ENCODE measurements around the gene MMUT. TPM values are rescaled to one million over a fixed set of nuclear protein-coding genes. Genes with fewer than 3 reads are reported as not detected.
"Not testable (repeated sequence)": the region's sequence is repeated elsewhere in the genome, so short reads cannot be mapped to it uniquely, and the experiment has no call there.

MMUT gene
- 10 to 100 TPM; 13.2 to 14.6 TPM for total RNA-seq

DNA sequence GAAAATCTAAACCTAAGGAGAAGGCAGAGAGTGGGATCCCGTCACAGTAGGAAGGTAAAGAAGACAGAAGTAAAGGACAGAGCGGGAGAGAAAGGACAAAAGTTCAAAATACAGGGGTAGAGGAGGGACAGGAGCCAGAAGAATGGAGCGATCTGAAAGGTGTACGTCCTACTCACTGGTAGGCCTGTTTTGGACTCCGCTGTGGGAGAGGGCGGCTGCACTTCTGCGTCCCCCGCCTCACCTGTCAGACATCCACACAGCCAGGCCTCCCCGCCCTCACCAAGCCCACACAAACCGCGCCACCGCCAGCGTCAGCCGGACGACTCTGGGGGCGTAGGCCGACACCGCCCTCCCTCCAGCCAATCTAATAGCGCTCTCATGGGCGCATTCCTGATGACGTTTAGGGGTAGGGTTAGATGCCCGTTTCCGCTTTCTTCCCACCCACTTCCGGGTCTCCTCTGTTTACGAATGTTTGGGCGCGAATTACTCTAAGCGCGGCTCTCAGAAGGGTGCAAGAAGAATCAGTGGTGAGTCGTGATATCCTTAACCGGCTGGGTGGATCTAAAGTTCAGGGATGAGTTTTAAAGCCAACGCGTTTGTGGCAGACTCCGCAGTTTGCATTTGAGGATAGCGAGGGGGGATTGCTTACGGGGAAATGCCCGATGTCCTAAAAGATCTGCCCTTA lies at the start of gene MMUT, which contains the start of gene CENPQ:
Gene MMUT, minus strand, starts transcription at position 327 of the 685 bp plus-strand sequence. CDS start 3,787 bp downstream, outside the sequence.
Gene CENPQ, plus strand, starts transcription at position 444 of the 685 bp plus-strand sequence. CDS start 6,807 bp downstream, outside the sequence.
- Mint-ChIP-seq H3K4me1 (peaks cover 28% of the 10 kb centered on the region), H3K27ac (peak within 1 kb of the TSS; percentile 98)
- POLR2A ChIA-PET, result no interaction called here

DNA sequence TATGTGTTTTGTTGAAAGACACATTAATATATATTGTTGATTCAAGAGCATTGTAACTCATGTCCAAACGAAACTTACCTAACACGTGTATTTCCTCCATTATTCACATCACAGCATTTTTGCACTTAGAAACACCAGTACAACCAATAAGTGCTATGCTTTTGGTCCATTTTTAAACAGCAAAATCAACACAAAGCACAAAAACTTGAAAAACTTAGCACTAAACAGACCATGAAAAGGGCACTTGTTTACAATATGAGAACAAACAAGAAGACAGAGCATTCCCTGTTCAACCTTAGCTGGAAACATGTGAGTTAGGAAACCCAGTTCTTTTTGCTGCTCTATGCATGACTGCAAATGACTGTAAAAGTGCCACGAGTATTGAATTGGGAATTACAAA lies 46.3 kb upstream of the MMUT start:
- no peak for DNase-seq
- Mint-ChIP-seq H3K9me3 (no peaks in the 10 kb centered on the region), H3K27me3 (peaks cover 10% of the 10 kb centered on the region), H3K4me3 (no peak overlapping the region), H3K27ac (no peak overlapping the region), H3K4me1 (no peaks in the 10 kb centered on the region), H3K36me3 (no peaks in the 10 kb centered on the region)
- POLR2A ChIA-PET, result no interaction called here
- no peak for ATAC-seq (ENCODE audit: low read depth)

More for the DNA sequence above, at the start of gene MMUT, which contains the start of gene CENPQ:
- Mint-ChIP-seq H3K4me3 (peak within 1 kb of the TSS; percentile 99), H3K36me3 (peaks cover 14% of the 10 kb centered on the region), H3K27me3 (no peaks in the 10 kb centered on the region), H3K9me3 (no peaks in the 10 kb centered on the region)
- DNase-seq (peak; percentile 93), ATAC-seq (ENCODE audit: low read depth) (peak; percentile 99)

DNA sequence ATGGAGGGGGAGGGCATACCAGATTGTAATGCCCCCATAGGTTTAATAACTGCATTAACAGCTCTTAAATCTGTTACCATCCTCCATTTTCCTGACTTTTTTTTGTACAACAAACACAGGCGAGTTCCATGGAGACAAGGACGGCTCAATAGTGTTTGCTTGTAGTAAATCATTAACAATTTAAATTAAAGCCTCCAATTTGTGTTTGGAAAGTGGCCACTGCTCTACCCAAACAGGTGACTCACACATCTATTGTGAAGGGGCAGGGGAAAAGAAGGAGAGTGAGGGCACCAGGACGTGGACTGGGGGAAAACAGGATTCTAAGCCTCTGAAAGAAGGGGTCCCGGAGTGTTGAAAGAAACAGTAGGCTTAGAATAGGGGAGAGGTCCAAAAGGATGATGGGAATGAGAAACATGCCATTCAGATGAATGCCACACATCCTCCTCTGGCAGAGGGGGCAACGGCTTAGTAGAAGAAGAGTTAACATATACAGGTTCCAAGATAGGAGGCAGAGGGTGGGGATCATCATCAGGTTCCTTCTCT lies 43.6 kb upstream of the MMUT start:
- POLR2A ChIA-PET, result no interaction called here
- no peaks in the 10 kb centered on the region for H3K4me1 Mint-ChIP-seq
- peaks cover 2% of the 10 kb centered on the region for H3K27me3 Mint-ChIP-seq
- no peaks in the 10 kb centered on the region for H3K9me3 Mint-ChIP-seq
- ATAC-seq (ENCODE audit: low read depth), result no peak
- no peak overlapping the region for H3K4me3 Mint-ChIP-seq
- H3K27ac Mint-ChIP-seq, result no peak overlapping the region
- DNase-seq, result no peak
- no peaks in the 10 kb centered on the region for H3K36me3 Mint-ChIP-seq

DNA sequence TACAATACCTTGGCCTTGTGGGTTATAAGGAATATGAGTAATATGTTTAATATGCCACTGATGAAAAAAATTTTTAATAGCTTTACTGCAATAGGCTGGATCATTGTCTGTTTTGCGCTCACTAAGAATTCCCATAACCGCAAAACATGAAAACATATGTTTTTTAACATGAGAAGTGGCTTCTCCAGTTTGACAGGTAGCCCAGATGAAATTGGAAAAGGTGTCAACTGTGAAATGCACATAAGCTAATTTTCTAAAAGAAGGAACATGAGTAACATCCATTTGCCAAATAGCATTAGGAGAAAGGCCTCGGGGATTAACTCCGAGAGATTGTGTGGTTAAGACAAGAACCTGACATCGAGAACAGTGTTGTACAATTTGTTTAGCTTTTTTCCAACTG lies 41.6 kb upstream of the MMUT start:
- POLR2A ChIA-PET, result no interaction called here
- peaks cover 4% of the 10 kb centered on the region for H3K27me3 Mint-ChIP-seq
- no peaks in the 10 kb centered on the region for H3K4me1 Mint-ChIP-seq
- no peak for ATAC-seq (ENCODE audit: low read depth)
- no peak overlapping the region for H3K27ac Mint-ChIP-seq
- H3K36me3 Mint-ChIP-seq, result no peaks in the 10 kb centered on the region
- DNase-seq, result no peak
- H3K4me3 Mint-ChIP-seq, result no peak overlapping the region
- H3K9me3 Mint-ChIP-seq, result no peaks in the 10 kb centered on the region

DNA sequence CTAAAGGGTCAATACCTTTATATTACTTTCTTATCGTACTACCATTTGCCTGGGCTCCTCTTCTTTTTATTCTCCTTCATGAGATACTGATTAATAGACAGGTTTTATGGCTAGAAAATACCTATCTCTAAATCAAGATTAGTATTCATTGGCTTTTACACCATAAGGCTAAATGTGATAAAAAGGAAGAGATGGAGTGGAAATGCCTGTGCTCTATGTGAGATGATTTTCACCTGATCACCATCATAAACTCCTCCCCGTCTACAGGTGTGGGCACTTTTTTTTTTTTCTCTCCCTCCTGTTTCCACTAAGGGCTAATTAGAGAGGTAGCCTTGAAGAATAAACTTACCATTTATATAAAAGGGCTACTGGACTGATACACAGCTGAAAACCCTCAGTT lies 36.6 kb upstream of the MMUT start, which contains the start of gene GLYATL3:
Gene GLYATL3, plus strand, starts transcription at position 301 of the 400 bp plus-strand sequence. CDS start 12,068 bp downstream, outside the sequence.
- Mint-ChIP-seq H3K4me3 (no peak within 1 kb of the TSS), H3K36me3 (peaks cover 3% of the 10 kb centered on the region), H3K4me1 (no peaks in the 10 kb centered on the region), H3K27me3 (peaks cover 6% of the 10 kb centered on the region), H3K9me3 (no peaks in the 10 kb centered on the region), H3K27ac (no peak within 1 kb of the TSS)
- ATAC-seq (ENCODE audit: low read depth) (no peak), DNase-seq (no peak)
- POLR2A ChIA-PET, result no interaction called here

DNA sequence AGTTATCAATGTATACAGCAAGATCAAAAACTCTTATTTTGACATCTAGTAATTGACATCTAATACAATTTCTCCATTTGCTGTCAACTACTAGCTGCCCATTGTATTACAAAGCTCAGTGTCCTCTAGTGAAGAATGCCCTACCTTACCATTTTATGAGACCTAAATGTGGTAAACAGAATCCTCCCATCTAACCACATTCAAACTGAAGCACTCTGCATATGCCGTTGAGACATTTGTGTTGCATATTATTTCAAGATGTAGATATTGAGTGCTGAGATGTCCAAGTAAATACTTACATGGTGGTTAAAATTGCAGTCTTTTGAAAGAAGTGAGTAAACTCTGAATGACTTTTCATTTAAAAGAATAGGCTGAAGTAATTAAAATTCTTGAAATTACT lies 36.1 kb upstream of the MMUT start:
- H3K4me3 Mint-ChIP-seq, result no peak overlapping the region
- H3K27me3 Mint-ChIP-seq, result peaks cover 6% of the 10 kb centered on the region
- H3K4me1 Mint-ChIP-seq, result no peaks in the 10 kb centered on the region
- no peaks in the 10 kb centered on the region for H3K9me3 Mint-ChIP-seq
- no peak for DNase-seq
- no peak for ATAC-seq (ENCODE audit: low read depth)
- POLR2A ChIA-PET, result no interaction called here
- H3K27ac Mint-ChIP-seq, result no peak overlapping the region
- peaks cover 6% of the 10 kb centered on the region for H3K36me3 Mint-ChIP-seq

DNA sequence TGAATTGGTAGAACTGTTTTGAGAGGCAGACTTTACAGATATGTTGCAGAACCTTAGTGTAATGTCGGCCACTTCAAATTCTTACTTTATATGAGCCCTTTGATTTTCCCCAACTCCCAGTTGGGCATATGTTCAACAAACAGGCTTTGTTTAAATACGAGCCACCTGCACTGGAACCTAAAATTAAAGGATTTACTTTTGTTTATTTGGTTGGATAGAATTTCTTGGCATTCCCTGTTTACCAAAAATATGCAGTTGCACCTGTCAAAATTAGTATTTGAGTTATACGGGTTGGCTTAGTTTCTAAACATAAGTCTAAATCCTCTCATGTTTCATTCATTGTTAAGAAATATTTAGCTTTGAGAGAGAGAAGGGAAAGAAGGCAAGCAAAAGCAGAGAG lies 34.3 kb upstream of the MMUT start:
- DNase-seq (no peak), ATAC-seq (ENCODE audit: low read depth) (no peak)
- Mint-ChIP-seq H3K36me3 (peaks cover 12% of the 10 kb centered on the region), H3K27ac (no peak overlapping the region), H3K27me3 (peaks cover 6% of the 10 kb centered on the region), H3K9me3 (no peaks in the 10 kb centered on the region), H3K4me1 (no peaks in the 10 kb centered on the region), H3K4me3 (no peak overlapping the region)
- POLR2A ChIA-PET, result no interaction called here

DNA sequence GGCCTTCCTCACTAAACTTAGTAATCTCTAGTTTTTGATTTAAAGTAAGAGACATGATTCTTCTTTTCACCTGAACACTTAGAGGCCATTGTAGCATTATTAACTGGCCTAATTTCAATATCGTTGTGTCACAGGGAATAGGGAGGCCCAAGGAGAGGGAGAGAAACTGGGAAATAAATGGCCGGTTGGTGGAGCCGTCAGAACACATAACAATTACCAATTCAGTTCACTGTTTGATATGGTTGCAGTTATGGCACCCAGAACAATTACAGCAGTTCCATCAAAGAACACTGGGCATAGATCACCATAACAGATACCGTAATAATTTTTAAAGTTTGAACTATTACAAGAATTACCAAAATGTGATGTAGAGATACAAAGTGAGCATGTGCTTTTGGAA lies 27.6 kb upstream of the MMUT start:
- no peaks in the 10 kb centered on the region for H3K9me3 Mint-ChIP-seq
- H3K27me3 Mint-ChIP-seq, result no peaks in the 10 kb centered on the region
- no peak for ATAC-seq (ENCODE audit: low read depth)
- no peak overlapping the region for H3K4me3 Mint-ChIP-seq
- DNase-seq, result no peak
- H3K36me3 Mint-ChIP-seq, result peaks cover 25% of the 10 kb centered on the region
- POLR2A ChIA-PET, result no interaction called here
- no peak overlapping the region for H3K27ac Mint-ChIP-seq
- H3K4me1 Mint-ChIP-seq, result no peaks in the 10 kb centered on the region

DNA sequence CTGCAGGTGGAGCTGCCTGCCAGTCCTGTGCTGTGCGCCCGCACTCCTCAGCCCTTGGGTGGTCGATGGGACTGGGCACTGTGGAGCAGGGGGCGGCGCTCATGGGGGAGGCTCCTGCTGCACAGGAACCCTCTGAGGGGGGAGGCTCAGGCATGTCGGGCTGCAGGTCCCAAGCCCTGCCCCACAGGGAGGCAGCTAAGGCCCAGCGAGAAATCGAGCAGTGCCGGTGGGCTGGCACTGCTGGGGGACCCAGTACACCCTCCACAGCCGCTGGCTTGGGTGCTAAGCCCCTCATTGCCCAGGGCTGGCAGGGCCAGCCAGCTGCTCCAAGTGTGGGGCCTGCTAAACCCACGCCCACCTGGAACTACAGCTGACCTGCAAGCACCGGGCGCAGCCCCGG lies 20.3 kb upstream of the MMUT start:
- POLR2A ChIA-PET; H3K27ac Mint-ChIP-seq; H3K4me1 Mint-ChIP-seq; ATAC-seq (ENCODE audit: low read depth); H3K27me3 Mint-ChIP-seq; DNase-seq; H3K4me3 Mint-ChIP-seq; H3K9me3 Mint-ChIP-seq: not testable (repeated sequence)
- peaks cover 22% of the 10 kb centered on the region for H3K36me3 Mint-ChIP-seq

DNA sequence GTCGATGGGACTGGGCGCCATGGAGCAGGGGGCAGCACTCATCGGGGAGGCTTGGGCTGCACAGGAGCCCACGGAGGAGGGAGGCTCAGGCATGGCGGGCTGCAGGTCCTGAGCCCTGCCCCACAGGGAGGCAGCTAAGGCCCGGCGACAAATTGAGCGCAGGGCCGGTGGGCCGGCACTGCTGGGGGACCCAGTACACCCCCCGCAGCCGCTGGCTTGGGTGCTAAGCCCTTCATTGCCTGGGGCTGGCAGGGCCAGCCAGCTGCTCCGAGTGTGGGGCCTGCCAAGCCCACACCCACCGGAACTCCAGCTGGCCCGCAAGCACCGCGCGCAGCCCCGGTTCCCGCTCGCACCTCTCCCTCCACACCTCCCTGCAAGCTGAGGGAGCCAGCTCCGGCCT lies 18.8 kb upstream of the MMUT start:
- H3K4me1 Mint-ChIP-seq; H3K27ac Mint-ChIP-seq; H3K9me3 Mint-ChIP-seq; H3K4me3 Mint-ChIP-seq; POLR2A ChIA-PET; H3K27me3 Mint-ChIP-seq; ATAC-seq (ENCODE audit: low read depth); DNase-seq: not testable (repeated sequence)
- peaks cover 24% of the 10 kb centered on the region for H3K36me3 Mint-ChIP-seq

DNA sequence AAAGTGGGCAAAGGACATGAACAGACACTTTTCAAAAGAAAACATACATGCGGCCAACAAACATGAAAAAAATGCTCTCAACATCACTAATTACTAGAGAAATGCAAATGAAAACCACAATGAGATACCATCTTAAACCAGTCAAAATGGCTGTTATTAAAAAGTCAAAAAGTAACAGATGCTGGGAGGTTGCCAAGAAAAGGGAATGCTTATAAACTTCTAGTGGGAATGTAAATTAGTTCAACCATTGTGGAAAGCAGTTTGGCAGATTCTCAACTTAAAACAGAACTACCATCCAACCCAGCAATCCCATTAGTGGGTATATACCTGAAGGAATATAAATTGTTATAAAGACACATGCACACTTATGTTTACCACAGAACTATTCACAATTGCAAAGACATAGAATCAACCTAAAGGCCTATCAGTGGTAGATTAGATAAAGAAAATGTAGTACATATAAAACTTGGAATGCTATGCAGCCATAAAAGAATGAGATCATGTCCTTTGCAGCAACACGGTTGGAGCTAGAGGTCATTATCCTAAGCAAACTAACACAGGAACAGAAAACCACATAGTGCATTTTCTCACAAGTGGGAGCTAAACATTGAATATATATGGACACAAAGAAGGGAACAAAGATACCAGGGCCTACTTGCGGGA lies 16.4 kb upstream of the MMUT start:
- H3K9me3 Mint-ChIP-seq, result peaks cover 3% of the 10 kb centered on the region
- H3K27me3 Mint-ChIP-seq, result no peaks in the 10 kb centered on the region
- no peaks in the 10 kb centered on the region for H3K4me1 Mint-ChIP-seq
- POLR2A ChIA-PET, result no interaction called here
- H3K4me3 Mint-ChIP-seq, result no peak overlapping the region
- peaks cover 31% of the 10 kb centered on the region for H3K36me3 Mint-ChIP-seq
- DNase-seq (no peak), ATAC-seq (ENCODE audit: low read depth) (no peak)
- no peak overlapping the region for H3K27ac Mint-ChIP-seq

DNA sequence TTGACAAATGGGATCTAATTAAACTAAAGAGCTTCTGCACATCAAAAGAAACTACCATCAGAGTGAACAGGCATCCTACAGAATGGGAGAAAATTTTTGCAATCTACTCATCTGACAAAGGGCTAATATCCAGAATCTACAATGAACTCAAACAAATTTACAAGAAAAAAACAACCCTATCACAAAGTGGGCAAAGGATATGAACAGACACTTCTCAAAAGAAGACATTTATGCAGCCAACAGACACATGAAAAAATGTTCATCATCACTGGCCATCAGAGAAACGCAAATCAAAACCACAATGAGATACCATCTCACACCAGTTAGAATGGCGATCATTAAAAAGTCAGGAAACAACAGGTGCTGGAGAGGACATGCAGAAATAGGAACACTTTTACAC lies 13.5 kb upstream of the MMUT start:
- peaks cover 47% of the 10 kb centered on the region for H3K36me3 Mint-ChIP-seq
- H3K27me3 Mint-ChIP-seq; H3K4me3 Mint-ChIP-seq; H3K9me3 Mint-ChIP-seq; H3K4me1 Mint-ChIP-seq; POLR2A ChIA-PET; DNase-seq; H3K27ac Mint-ChIP-seq; ATAC-seq (ENCODE audit: low read depth): not testable (repeated sequence)

DNA sequence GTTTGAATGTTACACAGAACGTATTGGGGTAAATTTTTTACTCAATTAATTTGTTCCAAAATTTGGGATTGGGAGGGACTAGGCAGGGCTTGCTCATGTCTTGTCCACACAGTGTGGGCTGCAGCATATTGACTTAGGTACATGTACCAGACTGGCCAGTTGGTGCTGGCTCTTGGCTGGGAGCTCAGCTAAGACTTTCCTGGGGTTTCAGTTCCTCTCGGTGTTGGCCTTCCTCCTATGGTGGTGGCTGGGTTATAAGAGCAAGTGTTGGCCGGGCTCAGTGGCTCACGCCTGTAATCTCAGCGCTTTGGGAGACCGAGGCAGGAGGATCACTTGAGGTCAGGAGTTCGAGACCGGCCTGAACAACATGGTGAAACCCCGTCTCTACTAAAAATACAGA lies 5.0 kb upstream of the MMUT start:
- Mint-ChIP-seq H3K4me1 (peaks cover 25% of the 10 kb centered on the region), H3K9me3 (no peaks in the 10 kb centered on the region), H3K27ac (no peak overlapping the region), H3K36me3 (peaks cover 18% of the 10 kb centered on the region), H3K27me3 (no peaks in the 10 kb centered on the region), H3K4me3 (no peak overlapping the region)
- ATAC-seq (ENCODE audit: low read depth) (no peak), DNase-seq (no peak)
- POLR2A ChIA-PET, result no interaction called here

DNA sequence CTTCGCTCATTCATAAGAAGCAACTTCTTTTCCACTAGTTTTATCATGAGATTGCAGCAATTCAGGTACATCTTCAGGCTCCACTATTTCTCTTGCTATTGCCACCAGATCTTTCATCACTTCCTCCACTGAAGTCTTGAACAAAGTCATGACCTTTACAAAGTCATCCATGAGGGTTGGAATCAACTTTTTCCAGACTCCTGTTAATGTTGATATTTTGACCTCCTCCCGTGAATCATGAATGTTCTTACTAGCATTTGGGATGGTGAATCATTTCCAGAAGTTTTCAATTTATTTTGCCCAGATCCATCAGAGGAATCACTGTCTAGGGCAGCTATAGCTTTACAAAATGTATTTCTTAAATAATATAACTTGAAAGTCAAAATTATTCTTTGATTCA lies 1.6 kb upstream of the MMUT start:
- Mint-ChIP-seq H3K9me3 (no peaks in the 10 kb centered on the region), H3K27ac (peak overlapping the region; percentile 68), H3K4me3 (peak overlapping the region; percentile 99), H3K27me3 (no peaks in the 10 kb centered on the region), H3K4me1 (peaks cover 32% of the 10 kb centered on the region), H3K36me3 (peaks cover 11% of the 10 kb centered on the region)
- ATAC-seq (ENCODE audit: low read depth) (no peak), DNase-seq (no peak)
- POLR2A ChIA-PET, result no interaction called here
